CD4-positive, alpha-beta memory T cell (primary cell): ENCODE data around the gene CRMP1. TPM values are rescaled to one million over a fixed set of nuclear protein-coding genes. Genes with fewer than 3 reads are reported as not detected.
A peak's percentile ranks its signal among the peaks of the same experiment; 100 is the strongest.

ENCODE experiments used
- CTCF ChIA-PET: fragments of 350-600 bp; sonication (Branson Sonifier 250); formaldehyde crosslinking; loops from one replicate; lab custom pipeline; 2021; ENCODE audit warnings: inconsistent platforms; ENCODE audit not compliant: partially characterized antibody; lab: Charles Lee
- POLR2A ChIA-PET: fragments of 350-600 bp; sonication (Branson Sonifier 250); formaldehyde crosslinking; loops from one replicate; lab custom pipeline; 2021; ENCODE audit not compliant: partially characterized antibody; lab: Charles Lee
- DNase-seq, 5 donors: peaks; one replicate each; pipeline versions ENCODE4 v3.0.0 to v3.0.0-alpha.2; 2020 to 2022; ENCODE audit warnings: mixed read lengths in 1 of 5
- H3K27ac ChIP-seq: one replicate; pipeline ENCODE4 v1.7.0; 2013; ENCODE audit warnings: low read depth, low read length
- H3K27me3 ChIP-seq: 2 replicates; pipeline ENCODE4 v1.7.0; 2013; ENCODE audit warnings: mild to moderate bottlenecking, low read length, moderate library complexity; ENCODE audit not compliant: insufficient read depth
- H3K36me3 ChIP-seq: 2 replicates; pipeline ENCODE4 v1.7.0; 2013; ENCODE audit warnings: mild to moderate bottlenecking, low read length, moderate library complexity; ENCODE audit not compliant: insufficient read depth
- H3K4me1 ChIP-seq: 2 replicates; pipeline ENCODE4 v1.7.0; 2013; ENCODE audit warnings: mild to moderate bottlenecking, low read length, moderate library complexity; ENCODE audit not compliant: insufficient read depth
- H3K4me3 ChIP-seq, 2 donors: one replicate each; pipeline ENCODE4 v1.7.0; 2013; ENCODE audit warnings: low read length in 2 of 2, mild to moderate bottlenecking in 1 of 2
- H3K9me3 ChIP-seq, 2 donors: one replicate each; pipeline ENCODE4 v1.7.0; 2013; ENCODE audit warnings: low read length in 2 of 2, control low read depth in 1 of 2; ENCODE audit not compliant: control insufficient read depth in 1 of 2
- H3K27ac Mint-ChIP-seq, 7 donors: one replicate each; pipeline ENCODE4 v1.8.0; 2020 to 2021; ENCODE audit warnings: mixed read lengths in 7 of 7, mild to moderate bottlenecking in 6 of 7, inconsistent platforms in 3 of 7, moderate library complexity in 3 of 7
- H3K27me3 Mint-ChIP-seq, 2 donors: one replicate each; pipeline ENCODE4 v1.8.0; 2020 to 2021; ENCODE audit warnings: mixed read lengths in 2 of 2
- H3K36me3 Mint-ChIP-seq, 2 donors: one replicate each; pipeline ENCODE4 v1.8.0; 2020 to 2021; ENCODE audit warnings: mixed read lengths in 2 of 2, inconsistent platforms in 1 of 2, mild to moderate bottlenecking in 1 of 2
- H3K4me1 Mint-ChIP-seq, 4 donors: one replicate each; pipeline ENCODE4 v1.8.0; 2020 to 2021; ENCODE audit warnings: mixed read lengths in 4 of 4, mild to moderate bottlenecking in 1 of 4
- H3K4me3 Mint-ChIP-seq, 8 donors: one replicate each; pipeline ENCODE4 v1.8.0; 2020 to 2021; ENCODE audit warnings: mixed read lengths in 8 of 8, mild to moderate bottlenecking in 7 of 8, moderate library complexity in 6 of 8, inconsistent platforms in 3 of 8
- H3K9me3 Mint-ChIP-seq, 8 donors: one replicate each; pipeline ENCODE4 v1.8.0; 2020 to 2021; ENCODE audit warnings: mixed read lengths in 8 of 8, mild to moderate bottlenecking in 5 of 8, inconsistent platforms in 3 of 8, moderate library complexity in 1 of 8
- intact Hi-C: fragments of 100-400 bp; cut with micrococcal nuclease; formaldehyde crosslinking; loops from one replicate; pipeline ENCODE4 v1.15.1; 2023
- polyA plus RNA-seq, 2 donors: library from polyadenylated mRNA; unstranded; fragments of 300-500 nt; fragmentation: Illumina TruSeq; gene quantifications; one replicate each; pipeline ENCODE4 v1.2.3, GENCODE V29; 2021
- total RNA-seq, 2 experiments: library from RNA; stranded (reverse); gene quantifications; one replicate each; pipeline ENCODE4 v1.2.3, GENCODE V29; 2021

Gene CRMP1
- total and polyA plus RNA-seq, 4 experiments from 2014 or later: not detected

DNA sequence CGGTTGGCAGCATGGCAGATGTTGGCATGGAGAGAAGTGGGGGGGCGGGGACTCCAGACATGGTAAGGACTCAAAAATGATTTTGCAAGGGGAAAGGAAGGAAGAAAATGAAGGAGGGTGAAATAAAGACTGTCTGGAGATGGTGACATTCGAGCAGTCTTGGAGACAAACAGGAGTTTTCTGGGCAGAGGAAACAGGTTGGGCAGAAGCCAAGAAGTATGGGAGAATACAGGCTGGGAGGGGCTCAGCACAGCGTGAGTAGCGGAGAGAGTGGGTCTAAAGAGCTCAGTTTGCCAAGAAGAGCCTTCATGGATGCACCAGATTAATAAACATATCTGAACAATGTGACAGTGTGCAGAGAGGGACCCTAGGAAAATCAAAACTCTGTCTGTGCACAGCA lies 13.3 kb upstream of the CRMP1 start:
- no peak for DNase-seq
- Mint-ChIP-seq H3K27ac (no peak overlapping the region), H3K27me3 (peaks cover 7 to 12% of the 10 kb centered on the region in 2 donors), H3K36me3 (no peaks in the 10 kb centered on the region), H3K4me3 (no peak overlapping the region), H3K9me3 (peaks cover 3 to 46% (median 19%) of the 10 kb centered on the region in 8 donors), H3K4me1 (no peaks in the 10 kb centered on the region)
- Histone ChIP-seq H3K27me3 (no peaks in the 10 kb centered on the region), H3K4me1 (no peaks in the 10 kb centered on the region), H3K9me3 (no peaks in the 10 kb centered on the region), H3K4me3 (no peak overlapping the region), H3K27ac (no peak overlapping the region), H3K36me3 (no peaks in the 10 kb centered on the region)
- POLR2A ChIA-PET: no interaction called here
- intact Hi-C loops: no loop called here
- CTCF ChIA-PET: no interaction called here

DNA sequence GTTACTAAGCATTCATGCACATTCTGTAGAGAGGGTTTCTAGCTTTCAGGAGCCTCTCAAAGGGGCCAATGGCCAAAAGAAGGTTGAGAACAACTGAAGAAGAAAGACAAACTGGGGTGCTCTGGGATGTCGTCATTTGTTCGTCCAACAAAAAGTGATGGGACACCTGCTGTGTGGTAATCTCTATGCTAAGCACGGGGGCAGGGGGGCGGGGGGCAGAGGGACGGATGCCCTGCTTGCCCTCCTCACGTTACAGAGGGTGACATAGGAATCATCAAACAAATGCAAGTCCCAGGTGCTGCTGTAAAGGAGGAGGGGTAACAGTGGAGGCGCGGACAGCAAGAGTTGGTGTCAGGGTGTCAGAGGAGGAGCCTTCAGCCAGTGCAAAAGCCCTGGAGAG lies 12.8 kb upstream of the CRMP1 start:
- Mint-ChIP-seq H3K9me3 (peaks cover 3 to 44% (median 17%) of the 10 kb centered on the region in 8 donors), H3K36me3 (no peaks in the 10 kb centered on the region), H3K4me1 (no peaks in the 10 kb centered on the region), H3K27ac (no peak overlapping the region), H3K27me3 (peaks cover 11% of the 10 kb centered on the region in 2 donors), H3K4me3 (peak overlapping the region in 1 of 8 donors; percentile 18)
- POLR2A ChIA-PET: no interaction called here
- intact Hi-C loops: no loop called here
- DNase-seq: no peak
- Histone ChIP-seq H3K27ac (no peak overlapping the region), H3K9me3 (no peaks in the 10 kb centered on the region), H3K36me3 (no peaks in the 10 kb centered on the region), H3K27me3 (no peaks in the 10 kb centered on the region), H3K4me1 (no peaks in the 10 kb centered on the region), H3K4me3 (no peak overlapping the region)
- CTCF ChIA-PET: no interaction called here

DNA sequence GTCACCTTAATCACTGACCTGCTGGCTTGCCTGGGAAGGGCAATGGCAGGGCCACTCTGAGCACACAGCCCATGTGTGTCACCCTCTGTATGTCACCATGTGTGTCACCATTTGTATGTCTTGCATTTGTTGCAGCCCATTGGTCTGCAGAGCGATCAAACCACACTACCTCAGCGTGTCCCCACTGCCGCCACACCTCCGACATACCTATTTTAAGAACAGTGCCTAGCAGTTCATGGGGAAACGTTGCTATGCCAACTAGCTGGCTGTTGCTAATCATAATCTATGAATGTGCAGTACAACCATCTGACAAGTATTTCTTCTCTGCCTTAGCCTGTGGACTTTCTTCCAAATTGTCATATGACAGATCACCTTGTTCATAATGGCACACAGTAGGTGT lies 8.0 kb upstream of the CRMP1 start:
- no peaks in the 10 kb centered on the region for H3K9me3 ChIP-seq
- Mint-ChIP-seq H3K4me1 (no peaks in the 10 kb centered on the region), H3K27me3 (peaks cover 19 to 21% of the 10 kb centered on the region in 2 donors), H3K27ac (no peak overlapping the region), H3K36me3 (no peaks in the 10 kb centered on the region), H3K4me3 (no peak overlapping the region), H3K9me3 (peaks cover 0 to 11% (median 4%) of the 10 kb centered on the region in 8 donors)
- ChIA-PET POLR2A (no interaction called here), CTCF (no interaction called here)
- no peaks in the 10 kb centered on the region for H3K36me3 ChIP-seq
- DNase-seq: no peak
- no peaks in the 10 kb centered on the region for H3K4me1 ChIP-seq
- H3K27me3 ChIP-seq: no peaks in the 10 kb centered on the region
- no peak overlapping the region for H3K27ac ChIP-seq
- no peak overlapping the region for H3K4me3 ChIP-seq
- intact Hi-C loops: no loop called here

DNA sequence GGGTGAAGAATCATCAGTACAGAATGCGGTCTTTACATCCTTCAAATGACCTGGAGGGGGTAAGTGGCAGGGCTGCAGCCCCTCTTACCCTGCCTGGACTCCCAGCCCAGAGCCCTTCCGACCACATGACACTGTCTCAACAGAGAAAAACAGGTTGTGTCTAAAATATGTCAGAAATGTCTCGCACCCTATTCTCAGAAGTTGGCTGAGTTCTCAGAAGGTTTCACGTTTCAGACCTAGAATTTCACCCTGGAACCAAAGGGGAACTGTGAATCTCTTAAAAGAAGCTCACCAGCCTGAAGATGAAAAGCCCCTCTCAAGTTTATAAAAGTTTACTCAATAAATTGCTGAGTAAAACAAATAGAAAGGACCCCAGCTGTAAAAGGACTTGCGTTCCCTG lies 7.0 kb upstream of the CRMP1 start:
- intact Hi-C loops: no loop called here
- Histone ChIP-seq H3K36me3 (no peaks in the 10 kb centered on the region), H3K4me1 (no peaks in the 10 kb centered on the region), H3K27me3 (no peaks in the 10 kb centered on the region), H3K27ac (no peak overlapping the region), H3K4me3 (no peak overlapping the region), H3K9me3 (no peaks in the 10 kb centered on the region)
- H3K4me1 Mint-ChIP-seq: no peaks in the 10 kb centered on the region
- ChIA-PET POLR2A (no interaction called here), CTCF (no interaction called here)
- H3K27me3 Mint-ChIP-seq: peaks cover 24 to 29% of the 10 kb centered on the region in 2 donors
- DNase-seq: no peak
- peaks cover 2 to 11% (median 5%) of the 10 kb centered on the region in 8 donors for H3K9me3 Mint-ChIP-seq
- no peak overlapping the region for H3K4me3 Mint-ChIP-seq
- no peaks in the 10 kb centered on the region for H3K36me3 Mint-ChIP-seq
- no peak overlapping the region for H3K27ac Mint-ChIP-seq

DNA sequence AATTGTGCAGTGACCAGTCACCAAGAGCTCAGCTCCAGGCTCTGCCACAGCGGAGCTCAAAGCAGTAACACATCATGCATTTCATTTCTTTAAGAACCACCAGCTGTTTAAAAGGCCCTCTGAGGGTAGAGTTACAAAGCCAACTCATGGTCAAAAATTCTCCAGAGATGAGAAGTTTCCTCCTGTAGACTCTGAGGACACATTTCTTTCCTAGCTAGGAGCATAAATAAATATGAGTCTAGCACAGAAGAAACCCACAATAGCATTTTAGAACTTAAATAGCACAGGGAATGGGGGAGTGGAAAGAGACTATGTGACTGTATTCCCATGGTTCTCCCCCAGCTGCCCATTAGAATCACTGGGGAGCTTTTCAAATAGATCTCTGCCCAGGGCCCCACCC lies 6.5 kb upstream of the CRMP1 start:
- H3K27ac Mint-ChIP-seq: no peak overlapping the region
- no peaks in the 10 kb centered on the region for H3K4me1 ChIP-seq
- no peaks in the 10 kb centered on the region for H3K27me3 ChIP-seq
- H3K27ac ChIP-seq: no peak overlapping the region
- no peaks in the 10 kb centered on the region for H3K9me3 ChIP-seq
- no peaks in the 10 kb centered on the region for H3K36me3 ChIP-seq
- peaks cover 2 to 11% (median 5%) of the 10 kb centered on the region in 8 donors for H3K9me3 Mint-ChIP-seq
- H3K4me3 Mint-ChIP-seq: no peak overlapping the region
- intact Hi-C loops: no loop called here
- ChIA-PET CTCF (no interaction called here), POLR2A (no interaction called here)
- DNase-seq: no peak
- peaks cover 24 to 29% of the 10 kb centered on the region in 2 donors for H3K27me3 Mint-ChIP-seq
- H3K36me3 Mint-ChIP-seq: no peaks in the 10 kb centered on the region
- H3K4me3 ChIP-seq: no peak overlapping the region
- no peaks in the 10 kb centered on the region for H3K4me1 Mint-ChIP-seq

DNA sequence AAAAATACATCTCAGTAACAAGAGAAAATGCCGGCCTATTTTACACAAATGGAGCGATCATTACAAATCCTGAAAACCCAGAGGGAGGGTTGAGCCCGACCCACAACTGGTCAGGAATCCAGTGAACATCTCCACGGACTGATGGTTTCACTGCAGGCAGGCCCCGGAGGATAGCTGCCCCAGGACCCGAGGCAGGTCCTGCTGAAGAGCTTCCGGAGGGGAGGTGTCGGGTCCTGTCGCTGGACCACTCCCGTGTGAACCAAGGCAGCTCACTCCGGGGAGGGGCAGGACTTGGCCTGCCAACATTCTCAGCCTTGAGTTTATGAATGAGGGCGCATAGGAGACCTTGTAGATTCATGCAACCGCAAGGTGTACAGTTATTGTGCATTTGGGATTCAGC lies 4.8 kb upstream of the CRMP1 start:
- Mint-ChIP-seq H3K27me3 (peaks cover 28 to 37% of the 10 kb centered on the region in 2 donors), H3K4me1 (peaks cover 0 to 7% (median 2%) of the 10 kb centered on the region in 4 donors), H3K27ac (no peak overlapping the region), H3K36me3 (no peaks in the 10 kb centered on the region), H3K4me3 (no peak overlapping the region), H3K9me3 (peaks cover 2 to 10% (median 7%) of the 10 kb centered on the region in 8 donors)
- no peaks in the 10 kb centered on the region for H3K36me3 ChIP-seq
- CTCF ChIA-PET: no interaction called here
- no peak overlapping the region for H3K4me3 ChIP-seq
- no peaks in the 10 kb centered on the region for H3K27me3 ChIP-seq
- no peak overlapping the region for H3K27ac ChIP-seq
- no peaks in the 10 kb centered on the region for H3K4me1 ChIP-seq
- POLR2A ChIA-PET: no interaction called here
- intact Hi-C loops: no loop called here
- no peaks in the 10 kb centered on the region for H3K9me3 ChIP-seq
- no peak for DNase-seq

DNA sequence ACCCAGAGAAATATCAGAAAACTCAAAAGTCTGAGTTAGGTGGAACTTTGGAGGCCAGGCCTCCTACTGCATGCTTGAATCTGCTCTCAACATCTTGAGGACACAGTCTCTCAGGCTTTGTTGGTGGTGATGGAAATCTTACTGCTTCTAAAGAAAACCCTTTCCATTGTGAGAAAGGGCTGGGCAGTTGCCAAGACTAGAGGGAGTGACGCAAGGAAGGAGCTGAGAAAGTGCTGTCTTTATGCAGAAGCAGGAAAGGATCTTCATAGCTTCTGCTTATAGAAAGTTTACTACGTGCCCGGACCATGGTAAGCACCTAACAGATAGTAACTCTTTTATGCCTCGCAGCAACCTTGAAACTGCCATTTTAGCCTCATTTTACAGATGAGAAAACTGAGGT lies 2.4 kb upstream of the CRMP1 start:
- Histone ChIP-seq H3K27ac (no peak overlapping the region), H3K36me3 (no peaks in the 10 kb centered on the region), H3K27me3 (peaks cover 4% of the 10 kb centered on the region), H3K4me3 (no peak overlapping the region), H3K4me1 (no peaks in the 10 kb centered on the region), H3K9me3 (no peaks in the 10 kb centered on the region)
- Mint-ChIP-seq H3K4me3 (no peak overlapping the region), H3K9me3 (peaks cover 2 to 10% (median 7%) of the 10 kb centered on the region in 8 donors), H3K36me3 (peaks cover 0 to 3% of the 10 kb centered on the region in 2 donors), H3K4me1 (peaks cover 0 to 7% (median 3%) of the 10 kb centered on the region in 4 donors), H3K27me3 (peaks cover 37 to 38% of the 10 kb centered on the region in 2 donors), H3K27ac (no peak overlapping the region)
- POLR2A ChIA-PET: no interaction called here
- CTCF ChIA-PET: no interaction called here
- DNase-seq: no peak
- intact Hi-C loops: no loop called here

DNA sequence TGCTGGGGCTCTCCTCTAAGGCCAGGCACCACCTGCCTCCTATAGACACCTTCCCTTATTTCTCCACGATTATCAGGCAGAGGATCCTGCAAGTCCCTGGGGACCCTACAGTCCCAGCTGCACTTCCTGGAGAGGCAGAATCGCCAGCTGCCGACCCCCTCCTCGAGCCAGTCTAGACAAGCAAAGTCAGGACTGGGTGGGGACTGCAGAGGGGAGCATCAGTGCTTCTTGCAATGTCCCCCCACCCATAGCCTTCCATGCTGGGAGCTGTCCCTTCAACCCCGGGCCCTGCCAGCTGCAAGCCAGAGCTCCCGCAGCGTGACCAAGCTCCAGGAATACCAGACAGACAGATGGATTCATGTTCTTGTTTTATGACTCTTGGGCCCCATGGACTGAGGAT lies 1.4 kb upstream of the CRMP1 start:
- no peak overlapping the region for H3K4me3 ChIP-seq
- H3K9me3 ChIP-seq: no peaks in the 10 kb centered on the region
- DNase-seq: no peak
- ChIA-PET POLR2A (no interaction called here), CTCF (no interaction called here)
- no peak overlapping the region for H3K27ac ChIP-seq
- Mint-ChIP-seq H3K4me1 (peaks cover 0 to 7% (median 3%) of the 10 kb centered on the region in 4 donors), H3K36me3 (peaks cover 0 to 3% of the 10 kb centered on the region in 2 donors), H3K27ac (no peak overlapping the region), H3K4me3 (no peak overlapping the region), H3K27me3 (peaks cover 44 to 46% of the 10 kb centered on the region in 2 donors), H3K9me3 (peaks cover 2 to 12% (median 7%) of the 10 kb centered on the region in 8 donors)
- peaks cover 12% of the 10 kb centered on the region for H3K27me3 ChIP-seq
- H3K36me3 ChIP-seq: no peaks in the 10 kb centered on the region
- H3K4me1 ChIP-seq: no peaks in the 10 kb centered on the region
- intact Hi-C loops: no loop called here
